ENCODE results near the gene STX2.

GRCh38 chr12:130835011-130835410 lies 4.0 kb downstream of the STX2 start:
- no peak for TF ChIP-seq POLR2A (IDR thresholded peaks at IDR 0.05)
- no peak for TF ChIP-seq CTCF (IDR thresholded peaks at IDR 0.05 in 4 of 5, conservative IDR thresholded peaks at IDR 0.05 in 1 of 5)

Measured in gastrocnemius medialis (tissue), 4 donors.